SK-N-MC (cell line): ENCODE results near the gene RAI14.

ENCODE experiments used
- DNase-seq: peaks from one replicate; pipeline ENCODE4 v3.0.0-alpha.2; 2011; ENCODE audit warnings: low read depth, low spot score
- H3K27ac ChIP-seq: fragments of 200-600 bp; sonication (generic); 2 replicates; pipeline ENCODE4 v1.5.1; 2016; ENCODE audit warnings: mixed run types
- H3K36me3 ChIP-seq: fragments of 200-600 bp; sonication (generic); 2 replicates; pipeline ENCODE4 v1.6.1; 2017; ENCODE audit warnings: antibody characterized with exemption, low read length, mixed read lengths; ENCODE audit not compliant: insufficient read depth
- H3K4me3 ChIP-seq: fragments of 200-600 bp; sonication (generic); 2 replicates; pipeline ENCODE4 v1.5.1; 2016
- H3K9ac ChIP-seq: fragments of 200-600 bp; sonication (generic); 2 replicates; pipeline ENCODE4 v1.8.0; 2017; ENCODE audit warnings: mixed run types, mixed read lengths; ENCODE audit not compliant: insufficient read length
- H3K9me3 ChIP-seq: fragments of 200-600 bp; sonication (generic); 2 replicates; pipeline ENCODE4 v1.6.1; 2017; ENCODE audit warnings: low read depth, mild to moderate bottlenecking, antibody characterized with exemption, low read length, moderate library complexity, mixed read lengths
- EZH2 ChIP-seq: fragments of 200-600 bp; sonication (generic); IDR thresholded peaks from one replicate; pipeline ENCODE4 v1.6.1; 2017; ENCODE audit warnings: antibody characterized with exemption
- FOXP2 ChIP-seq: optimal IDR thresholded peaks from 2 replicates; pipeline ENCODE3; 2011; ENCODE audit warnings: mild to moderate bottlenecking, moderate library complexity; ENCODE audit not compliant: insufficient read depth; ENCODE audit errors: extremely low read length, control extremely low read depth
- POLR2AphosphoS5 ChIP-seq: IDR thresholded peaks from 2 replicates; pipeline ENCODE4 v1.6.1; 2012; ENCODE audit warnings: mild to moderate bottlenecking, low read depth, low read length, borderline replicate concordance

Gene RAI14

GRCh38 chr5:34656001-34656699 is at the start of gene RAI14:
RAI14 (plus strand) TSS chr5:34656328; CDS start chr5:34686920, 30,592 bp downstream.
- TF ChIP-seq EZH2 (no peak), POLR2AphosphoS5 (no peak), FOXP2 (no peak)
- Histone ChIP-seq H3K9ac (peak within 1 kb of the TSS; percentile 50), H3K4me3 (peak within 1 kb of the TSS; percentile 80), H3K36me3 (no peaks in the 10 kb centered on the region), H3K9me3 (no peaks in the 10 kb centered on the region), H3K27ac (no peak within 1 kb of the TSS)
- DNase-seq = no peak

GRCh38 chr5:34608368-34608767 is 47.8 kb upstream of the RAI14 start:
- H3K9ac ChIP-seq = no peak overlapping the region
- no peak for DNase-seq
- no peaks in the 10 kb centered on the region for H3K36me3 ChIP-seq
- H3K4me3 ChIP-seq = no peak overlapping the region
- TF ChIP-seq FOXP2 = no peak
- no peaks in the 10 kb centered on the region for H3K9me3 ChIP-seq
- H3K27ac ChIP-seq = no peak overlapping the region

DNA sequence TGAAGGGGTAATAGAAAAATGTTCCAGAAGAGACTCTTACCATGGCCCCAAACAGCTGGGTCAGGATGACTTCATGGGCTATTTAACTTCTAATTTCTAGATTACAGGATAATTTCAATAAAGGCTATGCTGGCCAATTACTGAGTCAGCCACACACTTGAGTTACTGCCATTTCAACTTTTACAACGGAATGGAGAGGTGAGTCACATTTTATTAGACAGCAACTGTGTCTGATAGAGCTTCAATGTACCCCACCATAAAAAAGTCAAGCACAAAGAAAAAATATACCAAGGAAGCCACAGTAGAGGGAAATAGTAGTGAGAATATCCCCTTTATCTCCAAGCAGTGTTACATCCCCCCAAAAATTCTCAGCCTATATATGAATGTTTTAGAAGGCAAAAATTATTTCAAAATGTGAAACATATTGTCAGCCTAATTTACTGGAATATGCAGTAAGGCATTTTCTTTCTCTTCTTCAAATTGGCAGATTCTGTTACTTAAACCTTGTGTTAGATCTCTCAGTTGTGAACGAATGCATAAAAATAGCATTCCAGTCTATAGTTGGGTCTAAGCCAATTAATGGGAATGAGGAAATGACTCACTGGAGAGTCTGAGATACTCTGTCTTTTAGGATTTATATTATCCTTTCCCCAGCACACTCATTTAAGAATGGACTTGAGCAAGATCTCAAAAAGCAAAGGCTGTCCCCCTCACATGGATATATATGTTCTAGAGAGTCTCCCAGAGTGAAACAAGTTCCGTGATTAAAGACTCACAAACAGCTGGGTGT is 47.1 kb upstream of the RAI14 start:
- Histone ChIP-seq H3K27ac (peak overlapping the region; percentile 5; the same call in 1 of the 2 replicates), H3K36me3 (no peaks in the 10 kb centered on the region), H3K9me3 (no peaks in the 10 kb centered on the region), H3K9ac (no peak overlapping the region), H3K4me3 (no peak overlapping the region)
- no peak for DNase-seq
- TF ChIP-seq FOXP2 (no peak), EZH2 (no peak), POLR2AphosphoS5 (no peak)

DNA sequence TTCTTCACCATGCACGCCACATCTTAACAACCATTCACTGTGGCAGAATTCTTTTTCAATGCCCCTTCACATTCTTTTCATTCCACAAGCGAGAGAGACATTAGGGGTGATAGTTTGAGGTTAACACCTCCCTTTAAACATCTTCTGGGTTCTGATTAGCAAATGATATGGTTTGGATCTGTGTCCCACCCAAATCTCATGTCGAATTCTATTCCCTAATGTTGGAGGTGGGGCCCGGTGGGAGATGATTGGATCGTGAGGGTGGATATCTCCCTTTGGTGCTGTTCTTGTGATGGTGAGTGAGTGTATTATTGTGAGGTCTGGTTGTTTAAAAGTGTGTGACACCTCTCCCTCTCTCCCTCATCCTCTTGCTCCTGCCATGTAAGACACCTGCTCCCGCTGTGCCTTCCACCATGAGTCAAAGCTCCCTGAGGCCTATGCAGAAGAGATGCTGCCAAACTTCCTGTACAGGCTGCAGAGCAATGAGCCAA is 46.1 kb upstream of the RAI14 start:
- no peak overlapping the region for H3K4me3 ChIP-seq
- no peaks in the 10 kb centered on the region for H3K9me3 ChIP-seq
- H3K9ac ChIP-seq = no peak overlapping the region
- TF ChIP-seq POLR2AphosphoS5 (no peak), EZH2 (no peak), FOXP2 (no peak)
- H3K27ac ChIP-seq = no peak overlapping the region
- H3K36me3 ChIP-seq = no peaks in the 10 kb centered on the region
- no peak for DNase-seq

DNA sequence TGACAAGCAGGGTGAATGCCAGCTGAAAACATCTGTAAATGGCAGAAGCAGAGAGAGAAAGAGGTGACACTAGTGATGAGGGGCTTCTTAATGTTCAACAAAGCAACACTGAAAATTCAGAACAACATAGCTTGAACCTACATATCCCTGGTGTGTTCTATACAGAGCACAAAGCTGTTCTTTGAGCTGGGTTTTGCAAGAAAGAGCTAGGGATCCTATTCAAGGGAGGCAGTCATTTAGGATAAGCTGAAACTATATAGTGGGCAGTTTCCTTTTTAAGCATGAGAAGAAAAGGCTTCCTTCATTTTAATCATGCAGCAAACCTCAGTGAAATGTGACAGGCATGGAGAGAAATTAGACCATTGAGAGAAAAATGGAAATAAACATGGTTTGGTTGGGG is 45.6 kb upstream of the RAI14 start:
- Histone ChIP-seq H3K9ac (no peak overlapping the region), H3K27ac (no peak overlapping the region), H3K9me3 (no peaks in the 10 kb centered on the region), H3K36me3 (no peaks in the 10 kb centered on the region), H3K4me3 (no peak overlapping the region)
- no peak for DNase-seq
- TF ChIP-seq EZH2 (no peak), POLR2AphosphoS5 (no peak), FOXP2 (no peak)

DNA sequence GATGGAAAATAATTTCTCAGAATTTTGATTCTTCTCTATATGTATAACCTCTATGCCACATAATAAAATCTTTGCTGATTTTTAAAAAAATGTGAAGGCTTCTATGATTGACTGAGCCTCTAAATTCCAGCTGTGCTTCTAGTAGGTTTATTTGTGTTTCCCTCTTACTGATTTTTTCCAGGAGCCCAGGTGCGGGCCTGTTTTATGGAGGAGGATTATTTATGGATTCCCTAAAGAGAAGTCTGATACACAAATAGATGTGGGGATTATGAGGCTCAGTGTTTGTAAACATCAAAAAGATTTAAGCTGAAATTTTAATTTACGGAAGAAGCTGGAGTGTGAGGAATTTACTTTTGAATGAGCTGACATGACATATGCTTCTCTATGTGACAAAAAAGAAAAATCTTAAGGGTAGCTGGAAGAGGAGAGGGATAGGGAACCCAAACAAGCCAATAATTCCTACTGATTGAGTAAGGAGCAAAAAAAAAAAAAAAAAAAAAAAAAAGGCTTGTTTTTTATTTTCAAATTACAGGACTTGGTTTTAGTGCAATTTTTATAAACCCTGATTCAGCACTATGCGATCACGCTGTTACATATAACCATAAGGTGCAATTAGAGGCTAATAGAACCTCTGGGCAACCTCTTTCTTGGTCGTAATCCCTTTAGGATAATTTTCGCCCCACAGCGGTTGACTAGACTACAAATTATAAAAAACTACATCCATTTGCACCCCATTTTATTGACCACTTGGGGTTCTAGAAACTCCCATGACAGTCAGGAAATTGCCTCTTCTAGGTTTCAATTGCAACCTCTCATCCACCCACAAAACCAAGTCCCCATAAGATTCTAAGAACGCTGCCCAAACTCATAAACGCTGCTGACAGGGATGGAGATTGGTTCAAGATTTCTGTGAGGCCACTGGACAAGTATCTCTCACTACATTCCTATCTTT is 44.4 kb upstream of the RAI14 start:
- no peak overlapping the region for H3K9ac ChIP-seq
- H3K36me3 ChIP-seq = no peaks in the 10 kb centered on the region
- TF ChIP-seq EZH2 (no peak), POLR2AphosphoS5 (no peak), FOXP2 (no peak)
- no peak overlapping the region for H3K27ac ChIP-seq
- no peak overlapping the region for H3K4me3 ChIP-seq
- H3K9me3 ChIP-seq = no peaks in the 10 kb centered on the region
- no peak for DNase-seq

- no peaks in the 10 kb centered on the region for H3K36me3 ChIP-seq
- no peak for DNase-seq
- TF ChIP-seq EZH2 (no peak), POLR2AphosphoS5 (no peak), FOXP2 (no peak)
- no peak overlapping the region for H3K9ac ChIP-seq
- H3K27ac ChIP-seq = no peak overlapping the region
- no peaks in the 10 kb centered on the region for H3K9me3 ChIP-seq
- no peak overlapping the region for H3K4me3 ChIP-seq
These were observed 39.5 kb upstream of the RAI14 start for GRCh38 chr5:34616651-34617050.

- TF ChIP-seq FOXP2 = no peak
- no peak for TF ChIP-seq EZH2
- TF ChIP-seq POLR2AphosphoS5 = no peak
- DNase-seq = no peak
- no peaks in the 10 kb centered on the region for H3K36me3 ChIP-seq
- H3K9me3 ChIP-seq = no peaks in the 10 kb centered on the region
- no peak overlapping the region for H3K4me3 ChIP-seq
- H3K9ac ChIP-seq = no peak overlapping the region
- no peak overlapping the region for H3K27ac ChIP-seq
These were observed 37.6 kb upstream of the RAI14 start for GRCh38 chr5:34618371-34619065.
